ENCODE data around the gene PRPF40A.

Gene PRPF40A

GRCh38 chr2:152622219-152622618, 95.0 kb downstream of the PRPF40A start:
- in situ Hi-C loops (cut with MboI; ENCODE audit: low sequenced_read_pairs) = no loop called here

- in situ Hi-C loops (cut with MboI; ENCODE audit: low sequenced_read_pairs) = no loop called here
Measured at GRCh38 chr2:152620985-152621384, 96.3 kb downstream of the PRPF40A start.

GRCh38 chr2:152620208-152620607, 97.1 kb downstream of the PRPF40A start:
- in situ Hi-C loops (cut with MboI; ENCODE audit: low sequenced_read_pairs) = no loop called here

- in situ Hi-C loops (cut with MboI; ENCODE audit: low sequenced_read_pairs) = no loop called here
Measured at GRCh38 chr2:152618193-152618564, 99.1 kb downstream of the PRPF40A start.

- in situ Hi-C loops (cut with MboI; ENCODE audit: low sequenced_read_pairs) = no loop called here
Measured at GRCh38 chr2:152617456-152618192, 99.6 kb downstream of the PRPF40A start.

GRCh38 chr2:152615177-152615576, 102.1 kb downstream of the PRPF40A start:
- in situ Hi-C loops (cut with MboI; ENCODE audit: low sequenced_read_pairs) = no loop called here

GRCh38 chr2:152613235-152613634, 104.0 kb downstream of the PRPF40A start:
- in situ Hi-C loops (cut with MboI; ENCODE audit: low sequenced_read_pairs) = no loop called here

- in situ Hi-C loops (cut with MboI; ENCODE audit: low sequenced_read_pairs) = no loop called here
Measured at GRCh38 chr2:152611458-152612231, 105.6 kb downstream of the PRPF40A start.

GRCh38 chr2:152609699-152610098, 107.6 kb downstream of the PRPF40A start:
- in situ Hi-C loops (cut with MboI; ENCODE audit: low sequenced_read_pairs) = no loop called here

- in situ Hi-C loops (cut with MboI; ENCODE audit: low sequenced_read_pairs) = no loop called here
Measured at GRCh38 chr2:152609154-152609553, 108.1 kb downstream of the PRPF40A start.

- in situ Hi-C loops (cut with MboI; ENCODE audit: low sequenced_read_pairs) = no loop called here
Measured at GRCh38 chr2:152607793-152608300, 109.4 kb downstream of the PRPF40A start.

- in situ Hi-C loops (cut with MboI; ENCODE audit: low sequenced_read_pairs) = no loop called here
Measured at GRCh38 chr2:152606941-152607340, 110.3 kb downstream of the PRPF40A start.

GRCh38 chr2:152606081-152606480, 111.2 kb downstream of the PRPF40A start:
- in situ Hi-C loops (cut with MboI; ENCODE audit: low sequenced_read_pairs) = no loop called here

GRCh38 chr2:152603166-152603565, 114.1 kb downstream of the PRPF40A start:
- in situ Hi-C loops (cut with MboI; ENCODE audit: low sequenced_read_pairs) = no loop called here

- in situ Hi-C loops (cut with MboI; ENCODE audit: low sequenced_read_pairs) = no loop called here
Measured at GRCh38 chr2:152602750-152603149, 114.5 kb downstream of the PRPF40A start.
